Neural cell (in vitro differentiated cells): ENCODE measurements around the gene HNRNPM. TPM values are rescaled to one million over a fixed set of nuclear protein-coding genes. Genes with fewer than 3 reads are reported as not detected.

Experiments
- H2AFZ ChIP-seq: fragments of 200-600, 300-800 bp; sonication (generic), shearing (Covaris generic); 2 replicates; pipeline ENCODE4 v1.6.0; 2014; ENCODE audit warnings: low read depth, mild to moderate bottlenecking, antibody characterized with exemption, low read length, moderate library complexity
- H3F3A ChIP-seq: fragments of 200-600 bp; shearing (Covaris generic); 2 replicates; pipeline ENCODE4 v1.6.1; 2016; ENCODE audit warnings: mild to moderate bottlenecking, moderate library complexity, mixed read lengths, antibody characterized with exemption, low read length; ENCODE audit not compliant: insufficient read depth, poor library complexity, severe bottlenecking
- H3K27ac ChIP-seq: fragments of 200-600, 300-800 bp; sonication (generic), shearing (Covaris generic); 2 replicates; pipeline ENCODE4 v1.5.1; 2014; ENCODE audit warnings: mild to moderate bottlenecking, low read length, moderate library complexity
- H3K27me3 ChIP-seq: fragments of 300-800, 200-600 bp; sonication (generic), shearing (Covaris generic); 2 replicates; pipeline ENCODE4 v1.6.0; 2014; ENCODE audit warnings: mild to moderate bottlenecking, low read depth, low read length, moderate library complexity; ENCODE audit not compliant: insufficient read depth
- H3K36me3 ChIP-seq: fragments of 300-800, 200-600 bp; sonication (generic), shearing (Covaris generic); 2 replicates; pipeline ENCODE4 v1.5.1; 2014; ENCODE audit warnings: mild to moderate bottlenecking, antibody characterized with exemption, low read length, moderate library complexity; ENCODE audit not compliant: insufficient read depth
- H3K4me2 ChIP-seq: fragments of 300-800, 200-600 bp; sonication (generic), shearing (Covaris generic); 2 replicates; pipeline ENCODE4 v1.6.0; 2014; ENCODE audit warnings: mild to moderate bottlenecking, low read length
- H3K4me3 ChIP-seq: fragments of 300-800, 200-600 bp; sonication (generic), shearing (Covaris generic); 2 replicates; pipeline ENCODE4 v1.5.1; 2014; ENCODE audit warnings: mild to moderate bottlenecking, low read length, moderate library complexity
- H3K79me2 ChIP-seq: fragments of 200-600 bp; shearing (Covaris generic); replicated peaks from 2 replicates; pipeline ENCODE4 v1.6.0; 2014; ENCODE audit warnings: mild to moderate bottlenecking, low read length, moderate library complexity; ENCODE audit not compliant: insufficient read depth
- H3K9ac ChIP-seq: fragments of 300-800, 200-600 bp; sonication (generic), shearing (Covaris generic); 2 replicates; pipeline ENCODE4 v1.6.1; 2016; ENCODE audit warnings: mild to moderate bottlenecking, low read length, mixed read lengths
- H3K9me2 ChIP-seq: fragments of 200-600 bp; shearing (Covaris generic); 2 replicates; pipeline ENCODE4 v1.6.1; 2016; ENCODE audit warnings: mild to moderate bottlenecking, low read length, mixed read lengths; ENCODE audit not compliant: insufficient read depth
- H3K9me3 ChIP-seq: fragments of 200-600, 300-800 bp; sonication (generic), shearing (Covaris generic); 2 replicates; pipeline ENCODE4 v1.6.1; 2016; ENCODE audit warnings: mild to moderate bottlenecking, mixed run types, low read length, moderate library complexity, mixed read lengths
- H4K20me1 ChIP-seq: fragments of 200-600 bp; shearing (Covaris generic); 2 replicates; pipeline ENCODE4 v1.6.1; 2016; ENCODE audit warnings: mild to moderate bottlenecking, mixed run types; ENCODE audit not compliant: insufficient read depth
- EP300 ChIP-seq: fragments of 450-650 bp; conservative IDR thresholded peaks from 2 replicates; pipeline ENCODE4 v1.6.1; 2014; ENCODE audit warnings: antibody characterized with exemption, mild to moderate bottlenecking, moderate library complexity; ENCODE audit not compliant: poor library complexity, severe bottlenecking
- EZH2 ChIP-seq: fragments of 200-600, 300-800 bp; shearing (Covaris generic), sonication (generic); IDR thresholded peaks from 2 replicates; pipeline ENCODE4 v1.6.1; 2014; ENCODE audit warnings: antibody characterized with exemption, low read length, borderline replicate concordance, mild to moderate bottlenecking; ENCODE audit not compliant: insufficient read depth, poor library complexity, severe bottlenecking
- MXI1 ChIP-seq: fragments of 450-650 bp; conservative IDR thresholded peaks from 2 replicates; pipeline ENCODE4 v1.6.1; 2014; ENCODE audit warnings: antibody characterized with exemption, mild to moderate bottlenecking; ENCODE audit not compliant: poor library complexity, severe bottlenecking
- POLR2AphosphoS5 ChIP-seq: IDR thresholded peaks from 2 replicates; pipeline ENCODE4 v1.6.1; 2012
- RAD21 ChIP-seq: fragments of 450-650 bp; conservative IDR thresholded peaks from 2 replicates; pipeline ENCODE4 v1.6.1; 2014; ENCODE audit warnings: antibody characterized with exemption, mild to moderate bottlenecking, moderate library complexity
- REST ChIP-seq: IDR thresholded peaks from 2 replicates; pipeline ENCODE4 v1.6.1; 2012; ENCODE audit warnings: borderline replicate concordance
- SMC3 ChIP-seq: fragments of 450-650 bp; conservative IDR thresholded peaks from 2 replicates; pipeline ENCODE4 v1.6.1; 2014; ENCODE audit warnings: antibody characterized with exemption, mild to moderate bottlenecking, moderate library complexity; ENCODE audit not compliant: poor library complexity
- TAF1 ChIP-seq: IDR thresholded peaks from 2 replicates; pipeline ENCODE4 v1.6.1; 2012; ENCODE audit warnings: low read depth
- polyA plus RNA-seq: library from polyadenylated mRNA; depleted of rRNA; stranded (reverse); fragments of >200 nt; gene quantifications from 2 replicates; pipeline ENCODE4 v1.2.3, GENCODE V29; 2014
- TF ChIP-seq, protein P1 (sequence below): fragments of 450-650 bp; IDR thresholded peaks from 2 replicates; pipeline ENCODE4 v1.5.1; 2014; ENCODE audit warnings: antibody characterized with exemption, mild to moderate bottlenecking, moderate library complexity; ENCODE audit not compliant: poor library complexity, severe bottlenecking

The HNRNPM gene
- polyA plus RNA-seq, 1 donor from 2014 or later = 91.7 TPM

GRCh38 chr19:8513036-8513686 is 68.4 kb downstream of the HNRNPM start:
- TF ChIP-seq POLR2AphosphoS5 (no peak), RAD21 (no peak), TAF1 (no peak), EZH2 (no peak), REST (no peak), SMC3 (no peak), MXI1 (no peak), EP300 (no peak)
- TF ChIP-seq, protein P1, sequence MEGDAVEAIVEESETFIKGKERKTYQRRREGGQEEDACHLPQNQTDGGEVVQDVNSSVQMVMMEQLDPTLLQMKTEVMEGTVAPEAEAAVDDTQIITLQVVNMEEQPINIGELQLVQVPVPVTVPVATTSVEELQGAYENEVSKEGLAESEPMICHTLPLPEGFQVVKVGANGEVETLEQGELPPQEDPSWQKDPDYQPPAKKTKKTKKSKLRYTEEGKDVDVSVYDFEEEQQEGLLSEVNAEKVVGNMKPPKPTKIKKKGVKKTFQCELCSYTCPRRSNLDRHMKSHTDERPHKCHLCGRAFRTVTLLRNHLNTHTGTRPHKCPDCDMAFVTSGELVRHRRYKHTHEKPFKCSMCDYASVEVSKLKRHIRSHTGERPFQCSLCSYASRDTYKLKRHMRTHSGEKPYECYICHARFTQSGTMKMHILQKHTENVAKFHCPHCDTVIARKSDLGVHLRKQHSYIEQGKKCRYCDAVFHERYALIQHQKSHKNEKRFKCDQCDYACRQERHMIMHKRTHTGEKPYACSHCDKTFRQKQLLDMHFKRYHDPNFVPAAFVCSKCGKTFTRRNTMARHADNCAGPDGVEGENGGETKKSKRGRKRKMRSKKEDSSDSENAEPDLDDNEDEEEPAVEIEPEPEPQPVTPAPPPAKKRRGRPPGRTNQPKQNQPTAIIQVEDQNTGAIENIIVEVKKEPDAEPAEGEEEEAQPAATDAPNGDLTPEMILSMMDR = no peak
- H3F3A ChIP-seq = no peaks in the 10 kb centered on the region
- H3K9ac ChIP-seq = peak overlapping the region; percentile 88
- H2AFZ ChIP-seq = peak overlapping the region; percentile 95
- no peaks in the 10 kb centered on the region for H3K79me2 ChIP-seq
- no peaks in the 10 kb centered on the region for H3K36me3 ChIP-seq
- peak overlapping the region; percentile 87 for H3K27ac ChIP-seq
- H3K27me3 ChIP-seq = no peaks in the 10 kb centered on the region
- no peaks in the 10 kb centered on the region for H4K20me1 ChIP-seq
- peak overlapping the region; percentile 68 for H3K4me2 ChIP-seq
- H3K9me3 ChIP-seq = no peaks in the 10 kb centered on the region
- peak overlapping the region; percentile 80 for H3K4me3 ChIP-seq
- no peaks in the 10 kb centered on the region for H3K9me2 ChIP-seq

DNA sequence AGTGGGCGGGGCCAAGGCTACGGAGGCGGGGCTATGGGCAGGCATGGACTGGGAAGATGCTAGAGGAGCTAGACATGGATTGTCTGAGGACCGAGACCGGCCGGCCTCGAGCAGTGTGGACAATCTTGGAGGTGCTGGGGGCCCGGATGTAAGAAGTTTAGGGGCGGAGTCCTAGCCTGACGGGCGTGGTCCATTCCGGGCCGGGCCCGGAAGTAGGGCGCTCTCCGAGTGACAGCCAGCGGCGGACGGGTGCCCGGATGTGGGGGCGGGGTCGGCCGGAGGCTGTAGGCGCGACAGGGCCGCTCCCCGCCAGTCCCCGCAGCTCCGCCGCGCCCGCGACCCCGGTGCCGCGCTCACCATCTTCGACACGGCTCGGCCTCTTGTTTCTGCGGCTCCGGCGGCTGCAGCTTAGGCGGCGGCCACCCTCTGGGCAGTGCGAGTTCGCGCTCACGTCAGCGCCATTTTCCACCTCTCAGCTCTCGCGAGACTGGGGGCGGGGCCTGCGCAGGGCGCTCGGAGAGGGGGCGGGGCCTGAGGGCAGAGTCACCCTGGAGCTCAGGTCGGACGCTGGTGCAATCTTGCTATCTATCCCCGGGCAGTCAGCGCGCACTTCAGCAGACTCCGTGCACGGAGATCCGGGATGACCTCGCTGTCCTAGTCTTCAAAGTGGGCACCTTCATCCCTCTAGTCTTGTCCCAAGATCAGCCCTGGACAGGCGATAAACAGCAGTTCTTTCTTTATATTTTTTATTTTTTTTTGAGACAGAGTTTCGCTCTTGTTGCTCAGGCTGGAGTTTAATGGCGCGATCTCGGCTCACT is 69.1 kb downstream of the HNRNPM start, which contains the start of gene ZNF414:
TSS of gene ZNF414 (minus strand) at position 481 of the 818 bp plus-strand sequence. CDS start at position 360, 121 bp downstream.
- H3K79me2 ChIP-seq = no peaks in the 10 kb centered on the region
- H3K27me3 ChIP-seq = no peaks in the 10 kb centered on the region
- no peaks in the 10 kb centered on the region for H3F3A ChIP-seq
- H4K20me1 ChIP-seq = no peaks in the 10 kb centered on the region
- H3K9me2 ChIP-seq = no peaks in the 10 kb centered on the region
- H2AFZ ChIP-seq = peak within 1 kb of the TSS; percentile 95
- no peaks in the 10 kb centered on the region for H3K9me3 ChIP-seq
- H3K36me3 ChIP-seq = no peaks in the 10 kb centered on the region
- H3K9ac ChIP-seq = peak within 1 kb of the TSS; percentile 88
- peak within 1 kb of the TSS; percentile 80 for H3K4me3 ChIP-seq
- peak within 1 kb of the TSS; percentile 68 for H3K4me2 ChIP-seq
- TF ChIP-seq EP300 = peak; percentile 58
- peak; percentile 51 for TF ChIP-seq TAF1
- TF ChIP-seq MXI1 = peak; percentile 65
- TF ChIP-seq, protein P1 = no peak
- peak; percentile 77 for TF ChIP-seq REST
- no peak for TF ChIP-seq SMC3
- peak; percentile 91 for TF ChIP-seq POLR2AphosphoS5
- H3K27ac ChIP-seq = peak within 1 kb of the TSS; percentile 87
